B cell (primary cell): ENCODE data around the gene GPC5. TPM values are rescaled to one million over a fixed set of nuclear protein-coding genes. Genes with fewer than 3 reads are reported as not detected.
"Not testable (repeated sequence)": the region's sequence is repeated elsewhere in the genome, so short reads cannot be mapped to it uniquely, and the experiment has no call there.

Experiments used
- ATAC-seq: fragments of 200-7000 bp; cut with Tn5 transposase; one replicate; pipeline ENCODE4 v1.10.0; 2021; ENCODE audit warnings: low read depth, mild to moderate bottlenecking, moderate number of reproducible peaks, moderate library complexity
- CTCF ChIA-PET: fragments of 350-600 bp; sonication (Branson Sonifier 250); formaldehyde crosslinking; loops from one replicate; lab custom pipeline; 2021; ENCODE audit warnings: antibody characterized with exemption, inconsistent platforms; lab: Charles Lee
- POLR2A ChIA-PET: fragments of 350-600 bp; sonication (Branson Sonifier 250); formaldehyde crosslinking; loops from one replicate; lab custom pipeline; 2021; ENCODE audit warnings: antibody characterized with exemption; lab: Charles Lee
- DNase-seq: peaks from one replicate; pipeline ENCODE4 v3.0.0; 2013
- H2AFZ ChIP-seq: 2 replicates; pipeline ENCODE4 v1.6.1; 2012; ENCODE audit warnings: mild to moderate bottlenecking, low read depth, low read length; ENCODE audit not compliant: insufficient read depth, poor library complexity, severe bottlenecking
- H3K27ac ChIP-seq, 2 donors: 1 replicate in 1 of 2; 2 replicates in 1 of 2; pipeline ENCODE4 v1.5.1; 2012 to 2013; ENCODE audit warnings: low read length in 2 of 2, mild to moderate bottlenecking in 2 of 2, moderate library complexity in 1 of 2
- H3K27me3 ChIP-seq, 4 experiments: fragments of 200-600 bp in 1 of 4; sonication (generic) in 1 of 4; replicated peaks in 1 of 4; 1 replicate in 2 of 4; 2 replicates in 2 of 4; pipeline versions ENCODE4 v1.6.1 to v1.7.0; 2013 to 2016; ENCODE audit warnings: low read length in 3 of 4, mild to moderate bottlenecking in 2 of 4, mixed read lengths in 1 of 4, moderate library complexity in 1 of 4; ENCODE audit not compliant: insufficient read depth in 4 of 4, control insufficient read depth in 3 of 4; ENCODE audit errors: control extremely low read depth in 1 of 4
- H3K36me3 ChIP-seq, 2 experiments: replicated peaks in 1 of 2; 1 replicate in 1 of 2; 2 replicates in 1 of 2; pipeline versions ENCODE4 v1.6.1 to v1.7.1; 2013; ENCODE audit warnings: low read length in 1 of 2; ENCODE audit not compliant: insufficient read depth in 2 of 2, control insufficient read depth in 1 of 2; ENCODE audit errors: control extremely low read depth in 1 of 2, extremely low read depth in 1 of 2
- H3K4me1 ChIP-seq, 2 donors: fragments of 200-600 bp in 1 of 2; sonication (generic) in 1 of 2; 1 replicate in 1 of 2; 2 replicates in 1 of 2; pipeline versions ENCODE4 v1.5.1 to v1.6.1; 2013 to 2017; ENCODE audit warnings: low read length in 2 of 2; ENCODE audit not compliant: control insufficient read depth in 2 of 2, insufficient read depth in 2 of 2
- H3K4me2 ChIP-seq: replicated peaks from 2 replicates; pipeline ENCODE3; 2012; ENCODE audit warnings: mild to moderate bottlenecking, low read depth, low read length; ENCODE audit not compliant: poor library complexity, severe bottlenecking
- H3K4me3 ChIP-seq, 5 experiments: fragments of 200-600 bp in 1 of 5; sonication (generic) in 1 of 5; 1 replicate in 3 of 5; 2 replicates in 2 of 5; pipeline versions ENCODE4 v1.5.1 to v1.7.0; 2011 to 2016; ENCODE audit warnings: low read length in 4 of 5, mild to moderate bottlenecking in 4 of 5, low read depth in 2 of 5, control low read depth in 1 of 5, moderate library complexity in 1 of 5; ENCODE audit not compliant: insufficient read depth in 1 of 5; ENCODE audit errors: control extremely low read depth in 1 of 5, extremely low read depth in 1 of 5
- H3K79me2 ChIP-seq: fragments of 200-600 bp; sonication (generic); one replicate; pipeline ENCODE4 v1.6.0; 2016; ENCODE audit warnings: low read length; ENCODE audit not compliant: control insufficient read depth, insufficient read depth
- H3K9ac ChIP-seq: fragments of 200-600 bp; sonication (generic); 2 replicates; pipeline ENCODE4 v1.6.1; 2017; ENCODE audit warnings: mild to moderate bottlenecking, low read length, moderate library complexity
- H3K9me3 ChIP-seq, 3 donors: one replicate each; pipeline versions ENCODE4 v1.6.1 to v1.7.1; 2013; ENCODE audit warnings: low read length in 2 of 3; ENCODE audit not compliant: control insufficient read depth in 2 of 3, insufficient read depth in 1 of 3; ENCODE audit errors: control extremely low read depth in 1 of 3
- H4K20me1 ChIP-seq: 2 replicates; pipeline ENCODE4 v1.6.0; 2012; ENCODE audit warnings: mild to moderate bottlenecking, low read length; ENCODE audit not compliant: insufficient read depth, control insufficient read depth, poor library complexity, severe bottlenecking
- H3K27ac Mint-ChIP-seq: one replicate; pipeline ENCODE4 v1.8.0; 2021; ENCODE audit warnings: mixed read lengths
- H3K27me3 Mint-ChIP-seq: one replicate; pipeline ENCODE4 v1.8.0; 2021; ENCODE audit warnings: mixed read lengths
- H3K4me1 Mint-ChIP-seq: one replicate; pipeline ENCODE4 v1.8.0; 2021; ENCODE audit warnings: mixed read lengths
- H3K4me3 Mint-ChIP-seq: one replicate; pipeline ENCODE4 v1.8.0; 2021; ENCODE audit warnings: mixed read lengths
- H3K9me3 Mint-ChIP-seq: one replicate; pipeline ENCODE4 v1.8.0; 2022; ENCODE audit warnings: mixed read lengths; ENCODE audit not compliant: insufficient read depth
- CTCF ChIP-seq: fragments of 200-600 bp; IDR thresholded peaks from one replicate; pipeline ENCODE4 v1.8.0; 2022; ENCODE audit warnings: antibody characterized with exemption, mild to moderate bottlenecking
- EZH2 ChIP-seq: IDR thresholded peaks from 2 replicates; pipeline ENCODE4 v1.6.1; 2012; ENCODE audit warnings: borderline replicate concordance, low read depth, mild to moderate bottlenecking, moderate library complexity, low read length; ENCODE audit not compliant: insufficient read depth, poor library complexity, severe bottlenecking
- WGBS: methylation state at CpG from one replicate; pipeline ENCODE4 v1.1.5; 2013; ENCODE audit warnings: missing lambda C conversion rate; ENCODE audit not compliant: insufficient coverage; 5-methylcytosine and 5-hydroxymethylcytosine counted together
- intact Hi-C: fragments of 100-400 bp; cut with micrococcal nuclease; formaldehyde crosslinking; loops from one replicate; pipeline ENCODE4 v1.10.0; 2022
- polyA plus RNA-seq: library from polyadenylated mRNA; depleted of rRNA; stranded (reverse); fragments of >200 nt; gene quantifications from 2 replicates; pipeline ENCODE4 v1.2.3, GENCODE V29; 2012
- total RNA-seq, 2 donors: library from RNA; stranded (reverse); fragments of 120-200 nt in 1 of 2; gene quantifications; 1 replicate in 1 of 2; 2 replicates in 1 of 2; pipeline versions ENCODE4 v1.2.3 to v1.2.4, GENCODE V29; 2013 to 2022

The GPC5 gene
- total and polyA plus RNA-seq, 2 donors (not counting 1 experiment from before 2014, with no cell fraction given) = 0.15 to 0.30 TPM

- no peak for TF ChIP-seq EZH2
- no peak for TF ChIP-seq CTCF
- POLR2A ChIA-PET = no interaction called here
- H3K27ac ChIP-seq = no peak overlapping the region
- H3K36me3 ChIP-seq = no peaks in the 10 kb centered on the region
- no peak overlapping the region for H3K9ac ChIP-seq
- H3K4me2 ChIP-seq = no peak overlapping the region
- no CpG with 5 or more reads among the region's 1 CpG for WGBS
- Mint-ChIP-seq H3K27ac (no peak overlapping the region), H3K4me3 (no peak overlapping the region), H3K4me1 (no peaks in the 10 kb centered on the region), H3K9me3 (peaks cover 10% of the 10 kb centered on the region), H3K27me3 (no peaks in the 10 kb centered on the region)
- H3K4me3 ChIP-seq = no peak overlapping the region
- no peaks in the 10 kb centered on the region for H4K20me1 ChIP-seq
- intact Hi-C loops = no loop called here
- no peak for DNase-seq
- ATAC-seq = no peak
- H3K9me3 ChIP-seq = peaks cover 0 to 5% (median 0%) of the 10 kb centered on the region in 3 donors
- CTCF ChIA-PET = no interaction called here
- no peaks in the 10 kb centered on the region for H3K4me1 ChIP-seq
- no peak overlapping the region for H2AFZ ChIP-seq
- H3K27me3 ChIP-seq = no peaks in the 10 kb centered on the region
- H3K79me2 ChIP-seq = no peaks in the 10 kb centered on the region
These were observed 1115.3 kb downstream of the GPC5 start for GRCh38 chr13:92513672-92514071.

GRCh38 chr13:92514420-92515125 lies 1116.2 kb downstream of the GPC5 start:
- H3K4me1 ChIP-seq = no peaks in the 10 kb centered on the region
- ChIA-PET CTCF (no interaction called here), POLR2A (no interaction called here)
- intact Hi-C loops = no loop called here
- H3K4me3 ChIP-seq = no peak overlapping the region
- 90% methylated on average over 4 of the region's 8 CpGs for WGBS
- H3K4me3 Mint-ChIP-seq = no peak overlapping the region
- H3K27ac ChIP-seq = no peak overlapping the region
- H2AFZ ChIP-seq = no peak overlapping the region
- no peak overlapping the region for H3K4me2 ChIP-seq
- no peak for ATAC-seq
- no peaks in the 10 kb centered on the region for H3K27me3 ChIP-seq
- peaks cover 0 to 5% (median 0%) of the 10 kb centered on the region in 3 donors for H3K9me3 ChIP-seq
- no peaks in the 10 kb centered on the region for H4K20me1 ChIP-seq
- no peak for TF ChIP-seq EZH2
- TF ChIP-seq CTCF = no peak
- H3K9me3 Mint-ChIP-seq = peaks cover 10% of the 10 kb centered on the region
- no peak overlapping the region for H3K27ac Mint-ChIP-seq
- no peaks in the 10 kb centered on the region for H3K4me1 Mint-ChIP-seq
- H3K79me2 ChIP-seq = no peaks in the 10 kb centered on the region
- no peak overlapping the region for H3K9ac ChIP-seq
- DNase-seq = no peak
- H3K36me3 ChIP-seq = no peaks in the 10 kb centered on the region
- H3K27me3 Mint-ChIP-seq = no peaks in the 10 kb centered on the region

- H3K79me2 ChIP-seq, H3K4me3 ChIP-seq, H4K20me1 ChIP-seq, H3K27me3 ChIP-seq, POLR2A ChIA-PET, H3K36me3 ChIP-seq, H2AFZ ChIP-seq, H3K9ac ChIP-seq, H3K4me3 Mint-ChIP-seq, H3K4me1 ChIP-seq, ATAC-seq, DNase-seq, CTCF ChIA-PET, H3K9me3 Mint-ChIP-seq, H3K27ac Mint-ChIP-seq, H3K4me1 Mint-ChIP-seq, intact Hi-C loops, H3K4me2 ChIP-seq, H3K27me3 Mint-ChIP-seq, H3K27ac ChIP-seq, H3K9me3 ChIP-seq: not testable (repeated sequence)
- 92% methylated on average over 2 of the region's 6 CpGs for WGBS
These were observed 1118.5 kb downstream of the GPC5 start for GRCh38 chr13:92516878-92517277.
